ENCODE measurements around the gene VCP.

VCP gene

GRCh38 chr9:35057271-35057620 is 15.2 kb downstream of the VCP start:
- H3K4me3 Mint-ChIP-seq: no peak overlapping the region
- H3K4me1 Mint-ChIP-seq: peaks cover 12% of the 10 kb centered on the region
- H3K27ac Mint-ChIP-seq: no peak overlapping the region
- no peaks in the 10 kb centered on the region for H3K27me3 Mint-ChIP-seq
- H3K9me3 Mint-ChIP-seq: no peaks in the 10 kb centered on the region
- ATAC-seq: no peak
- H3K36me3 Mint-ChIP-seq: peaks cover 97% of the 10 kb centered on the region

- Mint-ChIP-seq H3K4me1 (peaks cover 12% of the 10 kb centered on the region), H3K27me3 (no peaks in the 10 kb centered on the region), H3K36me3 (peaks cover 97% of the 10 kb centered on the region), H3K4me3 (no peak overlapping the region), H3K9me3 (no peaks in the 10 kb centered on the region), H3K27ac (no peak overlapping the region)
- no peak for ATAC-seq
Observed at GRCh38 chr9:35056571-35057270, 15.7 kb downstream of the VCP start.

- Mint-ChIP-seq H3K36me3 (peaks cover 93% of the 10 kb centered on the region), H3K4me1 (peaks cover 19% of the 10 kb centered on the region), H3K27ac (no peak overlapping the region), H3K4me3 (no peak overlapping the region), H3K27me3 (no peaks in the 10 kb centered on the region), H3K9me3 (no peaks in the 10 kb centered on the region)
- ATAC-seq: no peak
Observed at GRCh38 chr9:35054871-35055644, 17.4 kb downstream of the VCP start.

- no peak overlapping the region for H3K27ac Mint-ChIP-seq
- H3K27me3 Mint-ChIP-seq: no peaks in the 10 kb centered on the region
- H3K4me3 Mint-ChIP-seq: no peak overlapping the region
Observed at GRCh38 chr9:35054185-35054835, 18.1 kb downstream of the VCP start.

GRCh38 chr9:35051069-35051967 is 21.1 kb downstream of the VCP start:
- no peak overlapping the region for H3K27ac Mint-ChIP-seq

More at GRCh38 chr9:35054185-35054835, 18.1 kb downstream of the VCP start:
- no peaks in the 10 kb centered on the region for H3K9me3 Mint-ChIP-seq
- H3K4me1 Mint-ChIP-seq: peaks cover 19% of the 10 kb centered on the region
- peaks cover 92% of the 10 kb centered on the region for H3K36me3 Mint-ChIP-seq
- no peak for ATAC-seq

GRCh38 chr9:35048511-35048910 is 23.9 kb downstream of the VCP start:
- no peak for ATAC-seq

More at GRCh38 chr9:35051069-35051967, 21.1 kb downstream of the VCP start:
- Mint-ChIP-seq H3K27me3 (no peaks in the 10 kb centered on the region), H3K4me1 (peaks cover 19% of the 10 kb centered on the region), H3K9me3 (no peaks in the 10 kb centered on the region), H3K4me3 (no peak overlapping the region), H3K36me3 (peaks cover 77% of the 10 kb centered on the region)
- ATAC-seq: peak; percentile 64

GRCh38 chr9:35044071-35044470 is 28.4 kb downstream of the VCP start:
- no peaks in the 10 kb centered on the region for H3K9me3 Mint-ChIP-seq
- no peak overlapping the region for H3K4me3 Mint-ChIP-seq
- peaks cover 14% of the 10 kb centered on the region for H3K4me1 Mint-ChIP-seq
- no peak for ATAC-seq
- peaks cover 53% of the 10 kb centered on the region for H3K36me3 Mint-ChIP-seq
- H3K27ac Mint-ChIP-seq: no peak overlapping the region
- H3K27me3 Mint-ChIP-seq: no peaks in the 10 kb centered on the region

More at GRCh38 chr9:35048511-35048910, 23.9 kb downstream of the VCP start:
- Mint-ChIP-seq H3K27ac (no peak overlapping the region), H3K36me3 (peaks cover 66% of the 10 kb centered on the region), H3K4me3 (no peak overlapping the region), H3K4me1 (peaks cover 22% of the 10 kb centered on the region), H3K9me3 (no peaks in the 10 kb centered on the region), H3K27me3 (no peaks in the 10 kb centered on the region)

GRCh38 chr9:35042891-35043545 is 29.4 kb downstream of the VCP start:
- Mint-ChIP-seq H3K4me1 (peaks cover 14% of the 10 kb centered on the region), H3K4me3 (no peak overlapping the region), H3K27me3 (no peaks in the 10 kb centered on the region), H3K36me3 (peaks cover 43% of the 10 kb centered on the region), H3K27ac (no peak overlapping the region), H3K9me3 (no peaks in the 10 kb centered on the region)
- ATAC-seq: no peak

GRCh38 chr9:35042081-35042604 is 30.3 kb downstream of the VCP start:
- Mint-ChIP-seq H3K27me3 (no peaks in the 10 kb centered on the region), H3K36me3 (peaks cover 43% of the 10 kb centered on the region), H3K9me3 (no peaks in the 10 kb centered on the region), H3K4me1 (peaks cover 14% of the 10 kb centered on the region), H3K4me3 (no peak overlapping the region), H3K27ac (no peak overlapping the region)
- no peak for ATAC-seq

- Mint-ChIP-seq H3K4me1 (peaks cover 21% of the 10 kb centered on the region), H3K36me3 (peaks cover 37% of the 10 kb centered on the region), H3K27ac (peak overlapping the region; percentile 69)
Observed at GRCh38 chr9:35035851-35036701, 36.3 kb downstream of the VCP start.

GRCh38 chr9:35033101-35033500 is 39.3 kb downstream of the VCP start:
- ATAC-seq: no peak
- H3K9me3 Mint-ChIP-seq: no peaks in the 10 kb centered on the region
- no peak overlapping the region for H3K4me3 Mint-ChIP-seq
- peaks cover 39% of the 10 kb centered on the region for H3K36me3 Mint-ChIP-seq
- no peaks in the 10 kb centered on the region for H3K27me3 Mint-ChIP-seq
- H3K4me1 Mint-ChIP-seq: peaks cover 14% of the 10 kb centered on the region
- no peak overlapping the region for H3K27ac Mint-ChIP-seq

More at GRCh38 chr9:35035851-35036701, 36.3 kb downstream of the VCP start:
- peak; percentile 59 for ATAC-seq
- H3K9me3 Mint-ChIP-seq: no peaks in the 10 kb centered on the region
- H3K4me3 Mint-ChIP-seq: peak overlapping the region; percentile 70
- no peaks in the 10 kb centered on the region for H3K27me3 Mint-ChIP-seq

- no peaks in the 10 kb centered on the region for H3K9me3 Mint-ChIP-seq
- H3K27me3 Mint-ChIP-seq: no peaks in the 10 kb centered on the region
- no peak overlapping the region for H3K4me3 Mint-ChIP-seq
- H3K36me3 Mint-ChIP-seq: peaks cover 26% of the 10 kb centered on the region
- no peak overlapping the region for H3K27ac Mint-ChIP-seq
- no peak for ATAC-seq
- peaks cover 9% of the 10 kb centered on the region for H3K4me1 Mint-ChIP-seq
Observed at GRCh38 chr9:35029852-35030251, 42.6 kb downstream of the VCP start.

GRCh38 chr9:35029241-35029640 is 43.2 kb downstream of the VCP start:
- Mint-ChIP-seq H3K4me3 (no peak overlapping the region), H3K36me3 (peaks cover 31% of the 10 kb centered on the region), H3K9me3 (no peaks in the 10 kb centered on the region), H3K27ac (no peak overlapping the region), H3K4me1 (peaks cover 13% of the 10 kb centered on the region), H3K27me3 (no peaks in the 10 kb centered on the region)
- ATAC-seq: no peak
